Uterus (tissue), 4 donors: ENCODE measurements around the gene MUC13. TPM values are rescaled to one million over a fixed set of nuclear protein-coding genes. Genes with fewer than 3 reads are reported as not detected.

ENCODE experiments used
- DNase-seq, 2 donors: peaks; one replicate each; pipeline ENCODE4 v3.0.0-alpha.2; 2019 to 2020
- H3K27ac ChIP-seq, 2 donors: fragments of 200-600 bp; sonication (generic); 1 replicate in 1 of 2; 2 replicates in 1 of 2; pipeline ENCODE4 v1.5.1; 2016 to 2018
- H3K27me3 ChIP-seq, 2 donors: fragments of 200-600 bp; sonication (generic); one replicate each; pipeline ENCODE4 v1.5.1; 2018 to 2019; ENCODE audit warnings: control low read depth in 1 of 2
- H3K36me3 ChIP-seq, 2 donors: fragments of 200-600 bp; sonication (generic); one replicate each; pipeline ENCODE4 v1.5.1; 2019; ENCODE audit warnings: control low read depth in 1 of 2
- H3K4me1 ChIP-seq, 2 donors: fragments of 200-600 bp; sonication (generic); one replicate each; pipeline ENCODE4 v1.5.1; 2018 to 2019; ENCODE audit warnings: control low read depth in 1 of 2
- H3K4me3 ChIP-seq, 2 donors: fragments of 200-600 bp; sonication (generic); 1 replicate in 1 of 2; 2 replicates in 1 of 2; pipeline ENCODE4 v1.5.1; 2018 to 2019; ENCODE audit warnings: mild to moderate bottlenecking in 1 of 2
- H3K9me3 ChIP-seq, 2 donors: fragments of 200-600 bp; sonication (generic); one replicate each; pipeline ENCODE4 v1.5.1; 2019; ENCODE audit warnings: control low read depth in 1 of 2
- CTCF ChIP-seq, 4 experiments: fragments of 200-600 bp in 2 of 4; fragments of 450-650 bp in 2 of 4; sonication (generic) in 2 of 4; IDR thresholded peaks; one replicate each; pipeline ENCODE4 v1.5.1; 2016 to 2019; ENCODE audit warnings: antibody characterized with exemption in 4 of 4, mild to moderate bottlenecking in 2 of 4, moderate library complexity in 1 of 4
- POLR2A ChIP-seq, 2 donors: fragments of 450-650 bp; IDR thresholded peaks; one replicate each; pipeline ENCODE4 v1.6.1; 2016; ENCODE audit warnings: antibody characterized with exemption in 2 of 2, mild to moderate bottlenecking in 1 of 2, moderate library complexity in 1 of 2
- intact Hi-C: fragments of 100-400 bp; cut with DNase I; formaldehyde crosslinking; loops from one replicate; pipeline ENCODE4 v1.15.1; 2023; ENCODE audit warnings: low total_unique reads
- total RNA-seq, 4 donors: library from RNA; depleted of rRNA in 3 of 4; stranded (reverse); fragments of >200 nt in 3 of 4; gene quantifications; one replicate each; pipeline versions ENCODE4 v1.1.0 to v1.2.4, GENCODE V29; 2014 to 2023
- donor health status: DM: yes; HTN: yes; CAD: no.

MUC13 gene
- total RNA-seq, 4 donors from 2014 or later, result 0.51 TPM; not detected in 3

- no peaks in the 10 kb centered on the region for H3K27me3 ChIP-seq
- no peaks in the 10 kb centered on the region for H3K36me3 ChIP-seq
- TF ChIP-seq CTCF (IDR thresholded peaks at IDR 0.05) (no peak), POLR2A (IDR thresholded peaks at IDR 0.05) (no peak)
- no peaks in the 10 kb centered on the region for H3K4me1 ChIP-seq
- H3K9me3 ChIP-seq, result no peaks in the 10 kb centered on the region
- intact Hi-C loops, result no loop called here
- no peak overlapping the region for H3K27ac ChIP-seq
- DNase-seq, result no peak
- H3K4me3 ChIP-seq, result no peak overlapping the region
Measured at GRCh38 chr3:124920718-124921117, 13.8 kb downstream of the MUC13 start.

- DNase-seq, result no peak
- intact Hi-C loops, result no loop called here
- Histone ChIP-seq H3K36me3 (no peaks in the 10 kb centered on the region), H3K4me3 (no peak overlapping the region), H3K27me3 (no peaks in the 10 kb centered on the region), H3K9me3 (no peaks in the 10 kb centered on the region), H3K27ac (no peak overlapping the region), H3K4me1 (no peaks in the 10 kb centered on the region)
- no peak for TF ChIP-seq POLR2A (IDR thresholded peaks at IDR 0.05)
- TF ChIP-seq CTCF (IDR thresholded peaks at IDR 0.05), result no peak
Measured at GRCh38 chr3:124919756-124920155, 14.8 kb downstream of the MUC13 start.

GRCh38 chr3:124918524-124918923 is 16.0 kb downstream of the MUC13 start:
- H3K36me3 ChIP-seq, result no peaks in the 10 kb centered on the region
- H3K27me3 ChIP-seq, result no peaks in the 10 kb centered on the region
- no peaks in the 10 kb centered on the region for H3K4me1 ChIP-seq
- H3K27ac ChIP-seq, result no peak overlapping the region
- TF ChIP-seq POLR2A (IDR thresholded peaks at IDR 0.05) (no peak), CTCF (IDR thresholded peaks at IDR 0.05) (no peak)
- no peak for DNase-seq
- intact Hi-C loops, result no loop called here
- H3K9me3 ChIP-seq, result no peaks in the 10 kb centered on the region
- no peak overlapping the region for H3K4me3 ChIP-seq

- no peaks in the 10 kb centered on the region for H3K27me3 ChIP-seq
- DNase-seq, result no peak
- H3K36me3 ChIP-seq, result no peaks in the 10 kb centered on the region
- TF ChIP-seq POLR2A (IDR thresholded peaks at IDR 0.05), result no peak
- TF ChIP-seq CTCF (IDR thresholded peaks at IDR 0.05), result no peak
- no peaks in the 10 kb centered on the region for H3K9me3 ChIP-seq
- H3K27ac ChIP-seq, result no peak overlapping the region
- H3K4me3 ChIP-seq, result no peak overlapping the region
- no peaks in the 10 kb centered on the region for H3K4me1 ChIP-seq
- intact Hi-C loops, result no loop called here
Measured at GRCh38 chr3:124916837-124917409, 17.6 kb downstream of the MUC13 start.

- intact Hi-C loops, result no loop called here
- no peaks in the 10 kb centered on the region for H3K4me1 ChIP-seq
- H3K4me3 ChIP-seq, result no peak overlapping the region
- H3K9me3 ChIP-seq, result no peaks in the 10 kb centered on the region
- no peaks in the 10 kb centered on the region for H3K27me3 ChIP-seq
- DNase-seq, result no peak
- TF ChIP-seq CTCF (IDR thresholded peaks at IDR 0.05) (no peak), POLR2A (IDR thresholded peaks at IDR 0.05) (no peak)
- no peak overlapping the region for H3K27ac ChIP-seq
- no peaks in the 10 kb centered on the region for H3K36me3 ChIP-seq
Measured at GRCh38 chr3:124915254-124915653, 19.3 kb downstream of the MUC13 start.
